Chondrocyte (in vitro differentiated cells): ENCODE results near the gene CHSY1. TPM values are rescaled to one million over a fixed set of nuclear protein-coding genes. Genes with fewer than 3 reads are reported as not detected.

Experiments used
- DNase-seq: peaks from one replicate; pipeline ENCODE4 v3.0.0; 2021; ENCODE audit warnings: mixed read lengths, low spot score
- H3K27ac Mint-ChIP-seq: one replicate; pipeline ENCODE4 v1.8.0; 2021; ENCODE audit warnings: mild to moderate bottlenecking, moderate library complexity, mixed read lengths; ENCODE audit not compliant: unreplicated experiment
- H3K27me3 Mint-ChIP-seq: 2 replicates; pipeline ENCODE4 v1.8.0; 2021; ENCODE audit warnings: low read depth, mixed read lengths
- H3K36me3 Mint-ChIP-seq: 2 replicates; pipeline ENCODE4 v1.8.0; 2021; ENCODE audit warnings: low read depth, mixed read lengths
- H3K4me1 Mint-ChIP-seq: 2 replicates; pipeline ENCODE4 v1.8.0; 2021; ENCODE audit warnings: low read depth, mild to moderate bottlenecking, mixed read lengths
- H3K4me3 Mint-ChIP-seq: one replicate; pipeline ENCODE4 v1.8.0; 2021; ENCODE audit warnings: mild to moderate bottlenecking, moderate library complexity, mixed read lengths; ENCODE audit not compliant: unreplicated experiment
- H3K9me3 Mint-ChIP-seq: 2 replicates; pipeline ENCODE4 v1.8.0; 2021; ENCODE audit warnings: low read depth, mixed read lengths
- total RNA-seq: library from RNA; stranded (reverse); gene quantifications from 3 replicates; pipeline ENCODE4 v1.2.1, GENCODE V29; 2021
- TF ChIP-seq, protein P1 (sequence below): fragments of 200-600 bp; sonication (generic); IDR thresholded peaks from 2 replicates; pipeline ENCODE4 v1.5.0; 2021; ENCODE audit warnings: antibody characterized with exemption, mild to moderate bottlenecking, moderate library complexity

CHSY1 gene
- total RNA-seq, 1 donor from 2014 or later = 60.9 TPM

DNA sequence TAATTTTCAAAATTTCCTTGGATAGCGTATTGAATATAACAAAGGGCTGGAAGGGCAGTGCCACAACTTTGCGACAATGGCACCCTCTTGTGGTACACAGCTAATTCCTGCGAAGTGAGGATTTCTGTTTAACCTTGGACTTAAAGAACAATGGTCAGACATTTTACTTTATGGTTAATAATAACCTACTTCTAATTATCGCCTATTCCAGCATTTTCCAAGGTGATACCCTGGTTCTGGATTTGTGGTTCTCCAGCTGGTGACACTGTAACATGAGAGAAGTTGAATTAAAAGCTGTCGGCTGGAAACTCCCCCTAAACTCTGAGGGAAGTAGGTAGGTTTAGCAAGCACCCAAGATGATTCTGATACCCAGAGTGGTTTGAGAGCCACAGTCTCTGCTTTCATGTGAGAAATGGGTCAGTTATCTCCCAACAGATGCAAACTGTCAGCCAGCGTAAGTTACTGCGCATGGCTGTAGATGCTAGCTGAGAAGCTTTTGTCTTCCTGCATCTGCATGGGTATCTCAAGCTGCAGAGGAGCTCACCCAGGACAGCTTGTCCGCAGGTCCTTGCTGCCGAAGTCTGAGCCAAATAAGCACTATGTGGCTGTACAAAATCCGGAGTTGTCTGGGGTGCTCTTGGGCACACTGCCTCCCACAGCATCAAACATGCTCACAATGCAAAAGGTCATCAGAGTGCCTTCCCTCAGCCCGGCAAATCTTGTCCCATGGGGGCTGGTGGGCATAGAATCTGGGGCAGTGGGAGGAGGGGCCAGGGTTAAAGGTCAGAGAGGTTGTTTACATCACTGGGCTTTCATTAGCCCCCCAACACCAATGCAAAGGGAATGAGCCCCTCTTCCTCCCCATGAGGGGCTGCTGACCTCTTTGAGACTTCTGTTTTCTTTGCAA lies 6.6 kb upstream of the CHSY1 start:
- DNase-seq = no peak
- Mint-ChIP-seq H3K9me3 (no peaks in the 10 kb centered on the region), H3K4me3 (no peak overlapping the region), H3K27ac (no peak overlapping the region), H3K36me3 (no peaks in the 10 kb centered on the region), H3K27me3 (peaks cover 3% of the 10 kb centered on the region), H3K4me1 (peaks cover 5% of the 10 kb centered on the region)
- TF ChIP-seq, protein P1, sequence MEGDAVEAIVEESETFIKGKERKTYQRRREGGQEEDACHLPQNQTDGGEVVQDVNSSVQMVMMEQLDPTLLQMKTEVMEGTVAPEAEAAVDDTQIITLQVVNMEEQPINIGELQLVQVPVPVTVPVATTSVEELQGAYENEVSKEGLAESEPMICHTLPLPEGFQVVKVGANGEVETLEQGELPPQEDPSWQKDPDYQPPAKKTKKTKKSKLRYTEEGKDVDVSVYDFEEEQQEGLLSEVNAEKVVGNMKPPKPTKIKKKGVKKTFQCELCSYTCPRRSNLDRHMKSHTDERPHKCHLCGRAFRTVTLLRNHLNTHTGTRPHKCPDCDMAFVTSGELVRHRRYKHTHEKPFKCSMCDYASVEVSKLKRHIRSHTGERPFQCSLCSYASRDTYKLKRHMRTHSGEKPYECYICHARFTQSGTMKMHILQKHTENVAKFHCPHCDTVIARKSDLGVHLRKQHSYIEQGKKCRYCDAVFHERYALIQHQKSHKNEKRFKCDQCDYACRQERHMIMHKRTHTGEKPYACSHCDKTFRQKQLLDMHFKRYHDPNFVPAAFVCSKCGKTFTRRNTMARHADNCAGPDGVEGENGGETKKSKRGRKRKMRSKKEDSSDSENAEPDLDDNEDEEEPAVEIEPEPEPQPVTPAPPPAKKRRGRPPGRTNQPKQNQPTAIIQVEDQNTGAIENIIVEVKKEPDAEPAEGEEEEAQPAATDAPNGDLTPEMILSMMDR = peak; percentile 97

DNA sequence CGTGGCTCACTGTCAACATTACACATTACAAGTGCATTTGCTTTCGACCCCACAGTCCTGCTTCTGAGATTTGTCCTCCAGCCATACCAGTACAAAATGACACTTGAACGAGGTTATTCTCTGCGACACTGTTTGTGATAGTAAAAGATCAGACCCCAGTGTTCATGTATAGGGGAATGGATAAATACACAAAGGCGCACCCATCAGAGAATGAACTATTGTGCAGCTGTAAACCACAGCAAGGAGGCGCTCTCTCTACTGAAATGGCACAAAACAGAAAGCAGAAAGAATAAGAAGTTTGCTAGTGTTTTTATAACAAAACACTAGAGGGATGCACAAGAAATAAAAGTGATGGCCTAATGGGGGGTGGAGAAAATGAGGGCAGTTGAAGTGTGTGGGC lies 4.9 kb upstream of the CHSY1 start:
- TF ChIP-seq, protein P1 = peak; percentile 64
- Mint-ChIP-seq H3K27me3 (peaks cover 3% of the 10 kb centered on the region), H3K36me3 (no peaks in the 10 kb centered on the region), H3K9me3 (no peaks in the 10 kb centered on the region), H3K27ac (no peak overlapping the region), H3K4me3 (no peak overlapping the region), H3K4me1 (peaks cover 15% of the 10 kb centered on the region)
- DNase-seq = no peak

DNA sequence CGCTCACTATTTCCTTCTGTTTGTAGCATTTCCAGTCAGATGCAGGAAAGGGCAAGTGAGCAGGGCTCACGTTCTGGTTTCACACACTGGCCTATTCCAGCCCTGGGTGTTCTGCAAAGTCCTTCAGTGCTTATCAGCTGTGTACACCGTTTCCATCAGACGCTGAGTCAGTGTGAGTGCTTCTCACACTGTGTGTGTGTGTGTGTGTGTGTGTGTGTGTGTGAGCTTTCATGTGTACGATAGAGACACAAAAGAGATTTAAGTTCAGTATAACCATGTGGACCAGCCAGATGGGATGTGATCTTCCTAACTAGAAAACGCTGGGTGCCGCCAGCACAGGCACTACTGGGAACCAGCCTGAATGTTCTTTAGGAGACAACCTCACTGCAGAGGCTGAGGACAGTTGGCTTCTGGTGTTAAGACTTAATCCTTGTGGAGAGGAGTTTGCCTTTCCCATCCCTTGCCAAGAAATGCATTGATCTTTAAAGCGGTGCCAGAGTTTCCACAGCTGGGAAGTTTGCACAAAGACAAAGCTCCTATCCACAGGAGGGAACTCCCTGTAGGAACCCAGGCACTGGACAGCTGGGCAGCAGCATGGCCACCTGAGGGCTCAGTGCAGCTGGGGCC lies 3.9 kb upstream of the CHSY1 start:
- H3K27me3 Mint-ChIP-seq = peaks cover 3% of the 10 kb centered on the region
- H3K9me3 Mint-ChIP-seq = no peaks in the 10 kb centered on the region
- no peak overlapping the region for H3K27ac Mint-ChIP-seq
- TF ChIP-seq, protein P1 = no peak
- H3K4me1 Mint-ChIP-seq = peaks cover 16% of the 10 kb centered on the region
- no peak for DNase-seq
- H3K36me3 Mint-ChIP-seq = no peaks in the 10 kb centered on the region
- H3K4me3 Mint-ChIP-seq = no peak overlapping the region

DNA sequence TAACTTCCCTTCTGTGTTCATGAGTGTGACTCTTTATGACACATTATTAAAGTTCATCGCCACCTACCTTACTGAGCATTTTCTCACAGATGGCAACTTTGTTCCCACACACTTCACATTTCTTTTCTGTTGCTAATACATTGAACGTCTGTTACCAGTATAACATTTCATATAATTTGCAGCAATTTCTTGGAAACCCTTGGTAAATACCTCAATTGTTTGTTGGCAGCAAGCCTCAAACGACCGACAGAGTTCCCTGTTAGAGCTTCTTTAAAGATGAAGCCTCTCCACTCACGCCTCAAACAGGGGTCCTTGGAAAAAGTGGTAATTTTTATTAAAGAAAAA lies 3.2 kb upstream of the CHSY1 start:
- H3K4me3 Mint-ChIP-seq = no peak overlapping the region
- DNase-seq = no peak
- H3K9me3 Mint-ChIP-seq = no peaks in the 10 kb centered on the region
- H3K27me3 Mint-ChIP-seq = peaks cover 3% of the 10 kb centered on the region
- no peaks in the 10 kb centered on the region for H3K36me3 Mint-ChIP-seq
- peaks cover 23% of the 10 kb centered on the region for H3K4me1 Mint-ChIP-seq
- no peak overlapping the region for H3K27ac Mint-ChIP-seq
- TF ChIP-seq, protein P1 = no peak

DNA sequence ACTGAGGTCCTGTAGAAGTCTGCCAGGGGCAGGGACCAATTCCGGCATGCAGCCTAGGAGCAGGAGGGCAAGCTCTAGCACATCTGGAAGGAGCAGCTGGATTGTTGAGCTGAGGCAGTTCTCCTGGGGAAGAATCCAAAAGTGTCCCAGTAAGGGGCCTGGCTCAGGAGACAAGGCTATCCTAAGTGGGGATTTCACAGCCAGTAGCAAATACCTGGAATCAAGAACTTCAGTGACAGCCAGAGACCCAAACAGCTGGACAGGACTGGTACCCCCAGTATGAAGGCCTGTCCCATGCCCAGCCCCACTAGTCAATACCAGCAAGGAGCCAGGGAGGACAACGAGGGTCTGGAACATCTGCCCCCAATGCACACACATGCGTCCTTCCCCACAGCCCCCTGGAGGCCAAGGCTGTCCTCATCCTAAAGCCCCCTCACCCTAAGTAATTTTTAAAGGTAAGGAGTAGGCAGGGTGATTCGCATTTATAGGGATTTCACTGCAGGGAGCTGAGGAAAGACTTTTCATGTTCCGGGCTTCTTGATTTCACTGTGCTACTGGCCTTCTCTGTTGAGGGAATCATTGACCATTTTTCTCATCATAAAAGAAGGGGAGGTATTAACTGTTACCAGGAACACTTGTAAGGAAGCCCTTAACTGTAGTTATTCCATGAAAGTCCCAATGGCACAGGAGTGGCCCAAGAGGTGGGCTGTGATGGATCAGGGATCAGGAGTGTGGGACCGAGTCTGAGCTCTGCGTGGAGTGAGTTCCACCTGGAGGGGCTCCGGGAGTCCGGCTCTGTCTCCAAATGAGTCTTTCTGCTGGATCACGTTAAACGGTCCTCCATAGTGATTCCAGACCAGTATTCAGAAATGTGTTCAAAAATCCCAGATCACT lies 2.6 kb upstream of the CHSY1 start:
- no peak overlapping the region for H3K27ac Mint-ChIP-seq

More for the DNA sequence above, 2.6 kb upstream of the CHSY1 start:
- no peaks in the 10 kb centered on the region for H3K36me3 Mint-ChIP-seq
- H3K4me1 Mint-ChIP-seq = peaks cover 29% of the 10 kb centered on the region
- TF ChIP-seq, protein P1 = no peak
- no peaks in the 10 kb centered on the region for H3K9me3 Mint-ChIP-seq
- H3K4me3 Mint-ChIP-seq = no peak overlapping the region
- DNase-seq = no peak
- peaks cover 3% of the 10 kb centered on the region for H3K27me3 Mint-ChIP-seq
